D721Med (cell line): ENCODE results near the gene STK4.

Source experiments
- DNase-seq: peaks from one replicate; pipeline ENCODE4 v3.0.0; 2011; ENCODE audit warnings: low spot score; ENCODE audit not compliant: insufficient read length
- FAIRE-seq: peaks from 2 replicates; lab custom pipeline; 2011; peaks lifted over from hg19 to GRCh38; lab: Jason Lieb, UNC
- CTCF ChIP-seq: IDR thresholded peaks from 2 replicates; pipeline ENCODE4 v1.5.1; 2012; ENCODE audit warnings: mild to moderate bottlenecking, control low read depth; ENCODE audit not compliant: insufficient read depth; ENCODE audit errors: missing control alignments

Gene STK4

GRCh38 chr20:45100563-45101245, 134.4 kb downstream of the STK4 start, which contains the start of gene KCNS1:
KCNS1 (minus strand) TSS chr20:45101127; CDS start chr20:45099236, 1,891 bp downstream.
- TF ChIP-seq CTCF = no peak
- no peak for DNase-seq
- no peak for FAIRE-seq

GRCh38 chr20:45101333-45101850, 135.1 kb downstream of the STK4 start:
- no peak for TF ChIP-seq CTCF
- no peak for DNase-seq
- FAIRE-seq = no peak

- TF ChIP-seq CTCF = no peak
- FAIRE-seq = no peak
- no peak for DNase-seq
Measured at GRCh38 chr20:45103072-45103471, 136.8 kb downstream of the STK4 start.

- DNase-seq (no peak), FAIRE-seq (no peak)
- TF ChIP-seq CTCF = no peak
Measured at GRCh38 chr20:45104786-45105185, 138.5 kb downstream of the STK4 start.

- DNase-seq (no peak), FAIRE-seq (no peak)
- no peak for TF ChIP-seq CTCF
Measured at GRCh38 chr20:45105317-45105716, 139.0 kb downstream of the STK4 start.

GRCh38 chr20:45109634-45110033, 143.3 kb downstream of the STK4 start:
- DNase-seq (no peak), FAIRE-seq (no peak)
- no peak for TF ChIP-seq CTCF

GRCh38 chr20:45110301-45110700, 144.0 kb downstream of the STK4 start:
- DNase-seq (no peak), FAIRE-seq (no peak)
- TF ChIP-seq CTCF = no peak
